GM21360 (cell line): ENCODE measurements around the gene PGA4.
"Not testable (repeated sequence)": the region's sequence is repeated elsewhere in the genome, so short reads cannot be mapped to it uniquely, and the experiment has no call there.

Experiments used
- ATAC-seq: cut with Tn5 transposase; IDR thresholded peaks from one replicate; pipeline ENCODE4 v1.9.1; 2021; ENCODE audit warnings: mild to moderate bottlenecking, moderate library complexity; ENCODE audit not compliant: unreplicated experiment

Gene PGA4

GRCh38 chr11:61222047-61222446 is at the start of gene PGA4:
PGA4 (plus strand) TSS chr11:61222347; CDS start chr11:61222401, 54 bp downstream.
- not testable (repeated sequence) for ATAC-seq

- no peak for ATAC-seq
Measured at GRCh38 chr11:61172356-61172755, 49.8 kb upstream of the PGA4 start.

- no peak for ATAC-seq
Measured at GRCh38 chr11:61172888-61173287, 49.3 kb upstream of the PGA4 start.

GRCh38 chr11:61173456-61173855 is 48.7 kb upstream of the PGA4 start:
- ATAC-seq: no peak

GRCh38 chr11:61174273-61174672 is 47.9 kb upstream of the PGA4 start:
- ATAC-seq: no peak

- no peak for ATAC-seq
Measured at GRCh38 chr11:61174949-61175348, 47.2 kb upstream of the PGA4 start.

GRCh38 chr11:61176446-61176845 is 45.7 kb upstream of the PGA4 start:
- ATAC-seq: no peak

GRCh38 chr11:61180205-61180604 is 41.9 kb upstream of the PGA4 start:
- ATAC-seq: not testable (repeated sequence)

- no peak for ATAC-seq
Measured at GRCh38 chr11:61181489-61181888, 40.7 kb upstream of the PGA4 start.

GRCh38 chr11:61183645-61184044 is 38.5 kb upstream of the PGA4 start:
- no peak for ATAC-seq

GRCh38 chr11:61186504-61186903 is 35.6 kb upstream of the PGA4 start:
- ATAC-seq: no peak

GRCh38 chr11:61187505-61188130 is 34.5 kb upstream of the PGA4 start:
- no peak for ATAC-seq

GRCh38 chr11:61189933-61190332 is 32.2 kb upstream of the PGA4 start:
- ATAC-seq: no peak

- no peak for ATAC-seq
Measured at GRCh38 chr11:61193596-61193995, 28.6 kb upstream of the PGA4 start.

- no peak for ATAC-seq
Measured at GRCh38 chr11:61194169-61194671, 27.9 kb upstream of the PGA4 start.

GRCh38 chr11:61194981-61195695 is 27.0 kb upstream of the PGA4 start:
- no peak for ATAC-seq

GRCh38 chr11:61195719-61196118 is 26.4 kb upstream of the PGA4 start:
- ATAC-seq: no peak

- ATAC-seq: no peak
Measured at GRCh38 chr11:61198361-61198760, 23.8 kb upstream of the PGA4 start.

- no peak for ATAC-seq
Measured at GRCh38 chr11:61198948-61199523, 23.1 kb upstream of the PGA4 start.

GRCh38 chr11:61201476-61201875 is 20.7 kb upstream of the PGA4 start:
- no peak for ATAC-seq

- not testable (repeated sequence) for ATAC-seq
Measured at GRCh38 chr11:61202950-61203746, 19.0 kb upstream of the PGA4 start, which contains the start of gene PGA3. PGA3 (plus strand) TSS chr11:61203515; CDS start chr11:61203565, 50 bp downstream.
